MG63 (cell line): ENCODE data around the gene TLCD3A. TPM values are rescaled to one million over a fixed set of nuclear protein-coding genes. Genes with fewer than 3 reads are reported as not detected.
"Not testable (repeated sequence)": the region's sequence is repeated elsewhere in the genome, so short reads cannot be mapped to it uniquely, and the experiment has no call there.

Experiments used
- DNase-seq: peaks from one replicate; pipeline ENCODE4 v3.0.0-alpha.2; 2020
- H3K27me3 ChIP-seq: fragments of 250-450 bp; sonication (Bioruptor Pico); 2 replicates; pipeline ENCODE4 v1.5.1; 2020; ENCODE audit warnings: mild to moderate bottlenecking, moderate library complexity
- H3K36me3 ChIP-seq: fragments of 250-450 bp; sonication (Bioruptor Pico); 2 replicates; pipeline ENCODE4 v1.5.1; 2020; ENCODE audit warnings: mild to moderate bottlenecking, moderate library complexity
- H3K4me3 ChIP-seq: fragments of 250-450 bp; sonication (Bioruptor Pico); 2 replicates; pipeline ENCODE4 v1.5.1; 2020; ENCODE audit warnings: mild to moderate bottlenecking, moderate library complexity
- H3K9me3 ChIP-seq: fragments of 250-450 bp; sonication (Bioruptor Pico); 2 replicates; pipeline ENCODE4 v1.5.1; 2020; ENCODE audit warnings: mild to moderate bottlenecking, moderate library complexity
- total RNA-seq: library from RNA; depleted of rRNA; stranded (reverse); fragments of >200 nt; shearing (Covaris generic); gene quantifications from 2 replicates; pipeline ENCODE4 v1.2.3, GENCODE V29; 2014; ENCODE audit warnings: low replicate concordance; rRNA removed

The TLCD3A gene
- total RNA-seq = 5.7 and 6.7 TPM in 2 replicates

- H3K27me3 ChIP-seq = no peaks in the 10 kb centered on the region
- DNase-seq = peak; percentile 78
- H3K9me3 ChIP-seq = no peaks in the 10 kb centered on the region
- peaks cover 8% of the 10 kb centered on the region; the same call in 1 of the 2 replicates for H3K36me3 ChIP-seq
- H3K4me3 ChIP-seq = peak within 1 kb of the TSS; percentile 62
These were observed at the start of gene TLCD3A for GRCh38 chr17:732067-732901. TSS of gene TLCD3A (plus strand) at chr17:732596. CDS start at chr17:732648, 52 bp downstream.

GRCh38 chr17:683040-683439, 49.4 kb upstream of the TLCD3A start:
- peaks cover 8% of the 10 kb centered on the region for H3K36me3 ChIP-seq
- H3K4me3 ChIP-seq = no peak overlapping the region
- H3K27me3 ChIP-seq = no peaks in the 10 kb centered on the region

GRCh38 chr17:683499-684254, 48.7 kb upstream of the TLCD3A start:
- H3K36me3 ChIP-seq = peaks cover 8% of the 10 kb centered on the region
- H3K27me3 ChIP-seq = no peaks in the 10 kb centered on the region
- H3K9me3 ChIP-seq = no peaks in the 10 kb centered on the region
- no peak overlapping the region for H3K4me3 ChIP-seq
- DNase-seq = no peak

More at GRCh38 chr17:683040-683439, 49.4 kb upstream of the TLCD3A start:
- H3K9me3 ChIP-seq = no peaks in the 10 kb centered on the region
- no peak for DNase-seq

GRCh38 chr17:685006-685405, 47.4 kb upstream of the TLCD3A start:
- peaks cover 13% of the 10 kb centered on the region for H3K36me3 ChIP-seq
- no peaks in the 10 kb centered on the region for H3K9me3 ChIP-seq
- H3K27me3 ChIP-seq = no peaks in the 10 kb centered on the region
- no peak overlapping the region for H3K4me3 ChIP-seq
- no peak for DNase-seq

GRCh38 chr17:688100-688989, 44.1 kb upstream of the TLCD3A start:
- no peaks in the 10 kb centered on the region for H3K27me3 ChIP-seq

GRCh38 chr17:689556-690275, 42.7 kb upstream of the TLCD3A start:
- Histone ChIP-seq H3K4me3 (no peak overlapping the region), H3K27me3 (no peaks in the 10 kb centered on the region), H3K9me3 (no peaks in the 10 kb centered on the region), H3K36me3 (peaks cover 25% of the 10 kb centered on the region)
- no peak for DNase-seq

More at GRCh38 chr17:688100-688989, 44.1 kb upstream of the TLCD3A start:
- H3K4me3 ChIP-seq = no peak overlapping the region
- peaks cover 26% of the 10 kb centered on the region for H3K36me3 ChIP-seq
- H3K9me3 ChIP-seq = no peaks in the 10 kb centered on the region
- DNase-seq = no peak

- no peak for DNase-seq
- H3K9me3 ChIP-seq = no peaks in the 10 kb centered on the region
- H3K4me3 ChIP-seq = no peak overlapping the region
- no peaks in the 10 kb centered on the region for H3K27me3 ChIP-seq
- peaks cover 31% of the 10 kb centered on the region for H3K36me3 ChIP-seq
These were observed 42.0 kb upstream of the TLCD3A start for GRCh38 chr17:690361-690760.

GRCh38 chr17:691423-691822, 41.0 kb upstream of the TLCD3A start:
- H3K27me3 ChIP-seq = no peaks in the 10 kb centered on the region
- no peak overlapping the region for H3K4me3 ChIP-seq
- DNase-seq = peak; percentile 20
- H3K36me3 ChIP-seq = peaks cover 31% of the 10 kb centered on the region
- H3K9me3 ChIP-seq = no peaks in the 10 kb centered on the region

GRCh38 chr17:692116-692515, 40.3 kb upstream of the TLCD3A start:
- H3K4me3 ChIP-seq = no peak overlapping the region
- peak; percentile 14 for DNase-seq
- H3K9me3 ChIP-seq = no peaks in the 10 kb centered on the region
- no peaks in the 10 kb centered on the region for H3K27me3 ChIP-seq
- H3K36me3 ChIP-seq = peaks cover 31% of the 10 kb centered on the region

GRCh38 chr17:693791-694638, 38.4 kb upstream of the TLCD3A start:
- Histone ChIP-seq H3K36me3 (peaks cover 33% of the 10 kb centered on the region), H3K9me3 (no peaks in the 10 kb centered on the region), H3K4me3 (no peak overlapping the region), H3K27me3 (no peaks in the 10 kb centered on the region)
- DNase-seq = peak; percentile 66

- Histone ChIP-seq H3K27me3 (no peaks in the 10 kb centered on the region), H3K9me3 (no peaks in the 10 kb centered on the region), H3K4me3 (no peak overlapping the region), H3K36me3 (peaks cover 20% of the 10 kb centered on the region)
- DNase-seq = no peak
These were observed 36.0 kb upstream of the TLCD3A start for GRCh38 chr17:696369-696768.

- Histone ChIP-seq H3K27me3 (no peaks in the 10 kb centered on the region), H3K9me3 (no peaks in the 10 kb centered on the region), H3K4me3 (no peak overlapping the region), H3K36me3 (peaks cover 17% of the 10 kb centered on the region)
- no peak for DNase-seq
These were observed 34.7 kb upstream of the TLCD3A start for GRCh38 chr17:697682-698081.

GRCh38 chr17:698096-698495, 34.3 kb upstream of the TLCD3A start:
- peaks cover 17% of the 10 kb centered on the region for H3K36me3 ChIP-seq
- not testable (repeated sequence) for DNase-seq

GRCh38 chr17:699345-699744, 33.1 kb upstream of the TLCD3A start:
- DNase-seq = no peak
- Histone ChIP-seq H3K4me3 (no peak overlapping the region), H3K27me3 (no peaks in the 10 kb centered on the region), H3K36me3 (peaks cover 12% of the 10 kb centered on the region), H3K9me3 (no peaks in the 10 kb centered on the region)

More at GRCh38 chr17:698096-698495, 34.3 kb upstream of the TLCD3A start:
- H3K27me3 ChIP-seq, H3K9me3 ChIP-seq, H3K4me3 ChIP-seq: not testable (repeated sequence)

GRCh38 chr17:700504-701094, 31.8 kb upstream of the TLCD3A start:
- DNase-seq = no peak
- H3K4me3 ChIP-seq = no peak overlapping the region

More at GRCh38 chr17:700504-701094, 31.8 kb upstream of the TLCD3A start:
- Histone ChIP-seq H3K27me3 (no peaks in the 10 kb centered on the region), H3K9me3 (no peaks in the 10 kb centered on the region), H3K36me3 (peaks cover 4% of the 10 kb centered on the region; the same call in 1 of the 2 replicates)
